Neural progenitor cell (in vitro differentiated cells): ENCODE measurements around the gene CNTN3.

ENCODE experiments used
- EZH2 ChIP-seq: fragments of 200-600 bp; sonication (generic); IDR thresholded peaks from 2 replicates; pipeline ENCODE4 v1.6.1; 2017; ENCODE audit warnings: antibody characterized with exemption, mild to moderate bottlenecking, moderate library complexity
- TF ChIP-seq, protein P1 (sequence below): fragments of 200-600 bp; sonication (generic); IDR thresholded peaks from 2 replicates; pipeline ENCODE4 v1.5.1; 2017; ENCODE audit warnings: antibody characterized with exemption, mild to moderate bottlenecking

DNA sequence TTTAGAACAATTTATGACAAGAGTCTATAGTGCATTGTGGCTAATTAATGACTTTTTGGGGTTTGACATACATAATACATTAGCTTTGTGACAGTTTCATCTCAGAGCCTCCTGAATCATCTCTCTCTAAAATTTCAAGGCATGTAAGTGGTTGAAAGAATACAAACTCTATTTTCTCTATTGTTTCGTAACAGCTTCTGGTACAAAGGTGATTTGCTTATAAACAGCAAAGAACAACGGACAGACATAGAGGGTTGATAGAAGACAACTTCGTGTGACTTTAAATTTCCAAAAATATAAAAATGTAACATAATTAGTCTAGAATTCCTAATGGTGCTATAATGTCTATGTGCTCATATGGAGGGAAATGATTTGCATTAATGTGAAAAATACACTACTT lies 21.3 kb downstream of the CNTN3 start:
- TF ChIP-seq, protein P1, sequence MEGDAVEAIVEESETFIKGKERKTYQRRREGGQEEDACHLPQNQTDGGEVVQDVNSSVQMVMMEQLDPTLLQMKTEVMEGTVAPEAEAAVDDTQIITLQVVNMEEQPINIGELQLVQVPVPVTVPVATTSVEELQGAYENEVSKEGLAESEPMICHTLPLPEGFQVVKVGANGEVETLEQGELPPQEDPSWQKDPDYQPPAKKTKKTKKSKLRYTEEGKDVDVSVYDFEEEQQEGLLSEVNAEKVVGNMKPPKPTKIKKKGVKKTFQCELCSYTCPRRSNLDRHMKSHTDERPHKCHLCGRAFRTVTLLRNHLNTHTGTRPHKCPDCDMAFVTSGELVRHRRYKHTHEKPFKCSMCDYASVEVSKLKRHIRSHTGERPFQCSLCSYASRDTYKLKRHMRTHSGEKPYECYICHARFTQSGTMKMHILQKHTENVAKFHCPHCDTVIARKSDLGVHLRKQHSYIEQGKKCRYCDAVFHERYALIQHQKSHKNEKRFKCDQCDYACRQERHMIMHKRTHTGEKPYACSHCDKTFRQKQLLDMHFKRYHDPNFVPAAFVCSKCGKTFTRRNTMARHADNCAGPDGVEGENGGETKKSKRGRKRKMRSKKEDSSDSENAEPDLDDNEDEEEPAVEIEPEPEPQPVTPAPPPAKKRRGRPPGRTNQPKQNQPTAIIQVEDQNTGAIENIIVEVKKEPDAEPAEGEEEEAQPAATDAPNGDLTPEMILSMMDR = no peak
- no peak for TF ChIP-seq EZH2
